Measurements from ENCODE around the gene PCGF3. TPM values are rescaled to one million over a fixed set of nuclear protein-coding genes. Genes with fewer than 3 reads are reported as not detected.

PCGF3 gene
- total and polyA plus RNA-seq, 9 of the 15 experiments (the other 6 are each of a cell fraction or from before 2014, with no cell fraction given) = 2.6 to 46.1 (median 20.3) TPM

DNA sequence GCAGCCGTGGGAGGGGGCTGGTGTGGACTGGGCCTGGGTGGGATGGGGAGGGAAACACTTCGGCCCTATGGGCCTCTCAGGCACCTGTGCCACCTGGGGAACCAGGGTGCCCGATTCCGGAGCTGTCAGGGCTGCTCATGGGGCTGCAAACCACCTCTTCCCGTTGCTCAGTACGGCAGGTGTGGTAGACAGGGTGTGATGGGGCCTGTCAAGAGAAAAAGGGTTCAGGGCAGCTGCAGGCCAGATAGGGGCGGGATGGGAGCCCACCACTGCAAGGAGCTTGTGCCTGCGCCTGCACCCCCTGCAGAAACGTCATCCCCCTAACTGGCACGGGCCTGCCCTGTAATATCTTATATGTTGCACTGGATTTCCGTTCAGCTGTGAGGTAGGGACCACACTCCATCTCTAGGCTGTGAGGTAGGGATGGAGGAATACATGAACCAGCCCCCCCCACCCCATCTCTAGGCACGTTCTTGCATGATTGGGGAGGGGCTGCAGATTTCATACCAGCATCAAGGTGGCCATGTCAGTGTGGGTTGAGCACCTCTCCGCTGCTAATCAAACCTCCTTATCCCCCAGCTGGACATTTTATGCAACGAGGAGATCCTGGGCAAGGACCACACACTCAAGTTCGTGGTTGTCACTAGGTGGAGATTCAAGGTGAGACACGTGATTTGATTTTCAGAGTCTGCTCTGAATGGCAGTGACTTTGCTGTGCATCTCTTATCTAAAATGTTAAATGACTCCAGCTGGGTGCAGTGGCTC, 59.0 kb downstream of the PCGF3 start (continued):
- TF ChIP-seq, protein P1, sequence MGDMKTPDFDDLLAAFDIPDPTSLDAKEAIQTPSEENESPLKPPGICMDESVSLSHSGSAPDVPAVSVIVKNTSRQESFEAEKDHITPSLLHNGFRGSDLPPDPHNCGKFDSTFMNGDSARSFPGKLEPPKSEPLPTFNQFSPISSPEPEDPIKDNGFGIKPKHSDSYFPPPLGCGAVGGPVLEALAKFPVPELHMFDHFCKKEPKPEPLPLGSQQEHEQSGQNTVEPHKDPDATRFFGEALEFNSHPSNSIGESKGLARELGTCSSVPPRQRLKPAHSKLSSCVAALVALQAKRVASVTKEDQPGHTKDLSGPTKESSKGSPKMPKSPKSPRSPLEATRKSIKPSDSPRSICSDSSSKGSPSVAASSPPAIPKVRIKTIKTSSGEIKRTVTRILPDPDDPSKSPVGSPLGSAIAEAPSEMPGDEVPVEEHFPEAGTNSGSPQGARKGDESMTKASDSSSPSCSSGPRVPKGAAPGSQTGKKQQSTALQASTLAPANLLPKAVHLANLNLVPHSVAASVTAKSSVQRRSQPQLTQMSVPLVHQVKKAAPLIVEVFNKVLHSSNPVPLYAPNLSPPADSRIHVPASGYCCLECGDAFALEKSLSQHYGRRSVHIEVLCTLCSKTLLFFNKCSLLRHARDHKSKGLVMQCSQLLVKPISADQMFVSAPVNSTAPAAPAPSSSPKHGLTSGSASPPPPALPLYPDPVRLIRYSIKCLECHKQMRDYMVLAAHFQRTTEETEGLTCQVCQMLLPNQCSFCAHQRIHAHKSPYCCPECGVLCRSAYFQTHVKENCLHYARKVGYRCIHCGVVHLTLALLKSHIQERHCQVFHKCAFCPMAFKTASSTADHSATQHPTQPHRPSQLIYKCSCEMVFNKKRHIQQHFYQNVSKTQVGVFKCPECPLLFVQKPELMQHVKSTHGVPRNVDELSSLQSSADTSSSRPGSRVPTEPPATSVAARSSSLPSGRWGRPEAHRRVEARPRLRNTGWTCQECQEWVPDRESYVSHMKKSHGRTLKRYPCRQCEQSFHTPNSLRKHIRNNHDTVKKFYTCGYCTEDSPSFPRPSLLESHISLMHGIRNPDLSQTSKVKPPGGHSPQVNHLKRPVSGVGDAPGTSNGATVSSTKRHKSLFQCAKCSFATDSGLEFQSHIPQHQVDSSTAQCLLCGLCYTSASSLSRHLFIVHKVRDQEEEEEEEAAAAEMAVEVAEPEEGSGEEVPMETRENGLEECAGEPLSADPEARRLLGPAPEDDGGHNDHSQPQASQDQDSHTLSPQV (IDR thresholded peaks at IDR 0.05) = no peak
- TF ChIP-seq RUNX1 (IDR thresholded peaks at IDR 0.05; ENCODE audit: low read depth) (no peak), KLF13 (tag; IDR thresholded peaks at IDR 0.05; ENCODE audit: borderline replicate concordance, low read depth) (no peak), ZFPM2 (CRISPR knock-in tag; IDR thresholded peaks at IDR 0.05) (no peak), FOXP1 (CRISPR knock-in tag; IDR thresholded peaks at IDR 0.05) (no peak), PHTF2 (CRISPR knock-in tag; IDR thresholded peaks at IDR 0.05) (no peak), GABPB1 (CRISPR knock-in tag; IDR thresholded peaks at IDR 0.05) (no peak), HNRNPK (IDR thresholded peaks at IDR 0.05; ENCODE audit: low read depth, low read length, poor library complexity, severe bottlenecking) (no peak), SRSF9 (IDR thresholded peaks at IDR 0.05; ENCODE audit: borderline replicate concordance, low read depth, low read length) (no peak), POLR2B (IDR thresholded peaks at IDR 0.05; ENCODE audit: low read depth, partially characterized antibody) (peak; percentile 24), FOXJ2 (tag; IDR thresholded peaks at IDR 0.05) (no peak), NCOA2 (IDR thresholded peaks at IDR 0.05; ENCODE audit: partially characterized antibody in 2 of 2) (no peak), SRSF7 (optimal IDR thresholded peaks at IDR 0.05; ENCODE audit: low read depth, low read length) (no peak), PTBP1 (IDR thresholded peaks at IDR 0.05; ENCODE audit: low read depth, low read length) (no peak), JUNB (CRISPR knock-in tag; conservative IDR thresholded peaks at IDR 0.05) (no peak), ZKSCAN8 (CRISPR knock-in tag; IDR thresholded peaks at IDR 0.05) (no peak), ZNF79 (CRISPR knock-in tag; IDR thresholded peaks at IDR 0.05; ENCODE audit: low read depth) (no peak)
- TF ChIP-seq, protein P2, sequence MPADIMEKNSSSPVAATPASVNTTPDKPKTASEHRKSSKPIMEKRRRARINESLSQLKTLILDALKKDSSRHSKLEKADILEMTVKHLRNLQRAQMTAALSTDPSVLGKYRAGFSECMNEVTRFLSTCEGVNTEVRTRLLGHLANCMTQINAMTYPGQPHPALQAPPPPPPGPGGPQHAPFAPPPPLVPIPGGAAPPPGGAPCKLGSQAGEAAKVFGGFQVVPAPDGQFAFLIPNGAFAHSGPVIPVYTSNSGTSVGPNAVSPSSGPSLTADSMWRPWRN (IDR thresholded peaks at IDR 0.05; ENCODE audit: low read depth) = no peak
- TF ChIP-seq, protein P3, sequence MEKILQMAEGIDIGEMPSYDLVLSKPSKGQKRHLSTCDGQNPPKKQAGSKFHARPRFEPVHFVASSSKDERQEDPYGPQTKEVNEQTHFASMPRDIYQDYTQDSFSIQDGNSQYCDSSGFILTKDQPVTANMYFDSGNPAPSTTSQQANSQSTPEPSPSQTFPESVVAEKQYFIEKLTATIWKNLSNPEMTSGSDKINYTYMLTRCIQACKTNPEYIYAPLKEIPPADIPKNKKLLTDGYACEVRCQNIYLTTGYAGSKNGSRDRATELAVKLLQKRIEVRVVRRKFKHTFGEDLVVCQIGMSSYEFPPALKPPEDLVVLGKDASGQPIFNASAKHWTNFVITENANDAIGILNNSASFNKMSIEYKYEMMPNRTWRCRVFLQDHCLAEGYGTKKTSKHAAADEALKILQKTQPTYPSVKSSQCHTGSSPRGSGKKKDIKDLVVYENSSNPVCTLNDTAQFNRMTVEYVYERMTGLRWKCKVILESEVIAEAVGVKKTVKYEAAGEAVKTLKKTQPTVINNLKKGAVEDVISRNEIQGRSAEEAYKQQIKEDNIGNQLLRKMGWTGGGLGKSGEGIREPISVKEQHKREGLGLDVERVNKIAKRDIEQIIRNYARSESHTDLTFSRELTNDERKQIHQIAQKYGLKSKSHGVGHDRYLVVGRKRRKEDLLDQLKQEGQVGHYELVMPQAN (IDR thresholded peaks at IDR 0.05; ENCODE audit: borderline replicate concordance) = no peak

Measured in K562 (cell line).